GM21825 (cell line): ENCODE results near the gene LRP10.
"Not testable (repeated sequence)": the region's sequence is repeated elsewhere in the genome, so short reads cannot be mapped to it uniquely, and the experiment has no call there.

Experiments
- ATAC-seq: cut with Tn5 transposase; IDR thresholded peaks from one replicate; pipeline ENCODE4 v1.9.1; 2021; ENCODE audit warnings: mild to moderate bottlenecking, moderate library complexity; ENCODE audit not compliant: unreplicated experiment

LRP10 gene

DNA sequence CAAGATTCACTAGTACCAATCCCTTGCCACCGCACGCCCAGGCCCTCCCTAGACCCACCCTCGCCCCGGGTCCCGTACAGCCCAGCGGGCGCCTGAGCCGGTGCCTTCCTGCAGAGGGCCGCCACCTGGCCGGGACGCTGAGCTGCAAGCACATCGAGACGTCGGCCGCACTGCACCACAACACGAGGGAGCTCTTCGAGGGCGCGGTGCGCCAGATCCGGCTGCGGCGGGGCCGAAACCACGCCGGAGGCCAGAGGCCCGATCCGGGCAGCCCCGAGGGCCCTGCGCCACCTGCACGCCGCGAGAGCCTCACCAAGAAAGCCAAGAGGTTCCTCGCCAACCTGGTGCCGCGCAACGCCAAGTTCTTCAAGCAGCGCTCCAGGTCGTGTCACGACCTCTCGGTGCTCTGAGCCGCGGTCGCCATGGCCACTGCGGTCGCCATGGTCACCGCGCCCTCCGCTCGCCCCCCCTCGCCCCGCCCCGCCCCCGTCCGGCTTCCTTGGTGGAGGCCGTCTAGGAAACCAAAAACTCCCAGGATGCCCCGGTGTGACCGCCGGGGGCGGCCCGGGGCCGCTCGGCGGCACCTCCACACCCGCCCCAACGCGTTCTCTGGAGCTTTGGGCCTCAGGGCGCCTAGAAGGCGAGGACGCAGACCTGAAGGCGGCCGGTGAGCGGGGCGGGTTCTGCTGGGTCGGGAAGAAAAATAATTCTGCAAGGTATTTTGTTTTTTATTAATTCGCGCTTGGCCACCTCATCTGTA, 15.1 kb downstream of the LRP10 start:
- peak; percentile 42 for ATAC-seq

- ATAC-seq: peak; percentile 38
Observed at GRCh38 chr14:22887260-22887989, 15.9 kb downstream of the LRP10 start.

DNA sequence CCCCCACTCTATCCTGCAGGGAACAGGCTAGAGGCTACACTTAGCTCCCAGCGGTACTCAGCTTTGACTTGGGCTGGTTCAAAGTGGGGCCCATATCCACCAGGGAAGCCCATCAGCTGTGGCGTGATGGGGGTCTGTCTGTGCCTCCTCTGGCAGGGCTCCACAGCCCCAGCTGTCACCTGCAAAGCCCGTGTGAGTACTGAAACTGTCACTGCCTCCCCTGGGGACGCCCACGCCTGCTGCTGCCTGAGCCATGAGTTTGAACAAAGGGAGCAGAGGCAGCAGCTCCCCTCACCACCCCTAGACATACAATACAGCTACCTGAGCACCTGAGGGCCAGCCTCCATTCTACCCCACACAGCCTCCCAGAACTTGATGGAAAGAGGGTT, 16.4 kb downstream of the LRP10 start:
- peak; percentile 38 for ATAC-seq

DNA sequence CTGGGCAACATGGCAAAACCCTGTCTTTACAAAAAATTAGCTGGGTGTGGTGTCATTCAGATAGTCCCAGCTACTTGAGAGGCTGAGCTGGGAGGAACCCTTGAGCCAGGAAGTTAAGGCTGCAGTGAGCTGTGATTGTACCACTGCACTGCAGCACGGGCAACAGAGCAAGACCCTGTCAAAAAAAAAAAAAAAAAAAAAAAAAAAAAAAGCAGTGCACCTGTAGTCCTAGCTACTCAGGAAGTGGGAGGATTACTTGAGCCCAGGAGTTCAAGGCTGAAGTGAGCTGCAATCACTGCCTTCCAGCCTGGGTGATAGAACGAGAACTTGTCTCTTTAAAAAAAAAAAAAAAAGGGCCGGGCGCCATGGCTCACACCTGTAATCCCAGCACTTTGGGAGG, 17.1 kb downstream of the LRP10 start:
- ATAC-seq: no peak

- no peak for ATAC-seq
Observed at GRCh38 chr14:22890416-22890815, 18.9 kb downstream of the LRP10 start.

DNA sequence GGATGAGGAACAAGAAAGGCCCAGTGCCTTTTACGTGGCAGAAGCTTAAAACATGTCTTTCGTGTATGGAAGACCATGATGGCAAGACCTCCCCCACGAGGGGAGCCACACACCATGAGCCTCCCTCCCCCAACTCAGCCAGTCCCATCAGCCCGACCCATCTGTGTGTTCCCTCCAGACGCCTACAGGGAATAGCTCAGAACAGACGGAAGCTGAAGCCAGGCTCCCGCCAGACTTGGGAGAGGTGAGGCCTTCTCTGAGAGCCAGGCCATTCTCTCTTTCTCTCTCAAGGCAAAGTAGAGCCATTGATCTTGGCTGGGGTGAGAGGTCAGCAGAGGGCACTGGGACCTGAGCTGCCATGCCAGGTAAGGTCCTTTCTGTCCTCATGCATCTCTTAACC, 20.9 kb downstream of the LRP10 start:
- no peak for ATAC-seq

DNA sequence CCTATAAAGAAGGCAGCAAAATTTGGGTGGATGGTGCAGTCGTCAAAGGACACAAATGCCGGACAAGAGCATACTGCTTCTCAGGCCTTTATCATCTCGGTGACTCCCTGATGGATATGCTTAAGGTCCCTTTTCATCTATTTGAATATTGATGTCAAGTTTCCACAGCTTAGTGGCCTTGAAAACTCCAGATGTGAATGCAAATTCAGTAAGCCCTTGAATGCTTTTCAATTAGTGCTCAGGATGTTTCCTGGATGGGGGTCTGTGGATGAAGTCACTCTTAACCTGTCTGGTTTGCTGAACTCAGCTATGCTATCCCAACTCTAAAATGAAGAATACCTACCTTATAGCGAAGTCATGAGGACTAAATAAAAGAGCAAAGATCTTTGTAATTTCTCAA, 22.2 kb downstream of the LRP10 start:
- no peak for ATAC-seq

- no peak for ATAC-seq
Observed at GRCh38 chr14:22895402-22895801, 23.9 kb downstream of the LRP10 start.

DNA sequence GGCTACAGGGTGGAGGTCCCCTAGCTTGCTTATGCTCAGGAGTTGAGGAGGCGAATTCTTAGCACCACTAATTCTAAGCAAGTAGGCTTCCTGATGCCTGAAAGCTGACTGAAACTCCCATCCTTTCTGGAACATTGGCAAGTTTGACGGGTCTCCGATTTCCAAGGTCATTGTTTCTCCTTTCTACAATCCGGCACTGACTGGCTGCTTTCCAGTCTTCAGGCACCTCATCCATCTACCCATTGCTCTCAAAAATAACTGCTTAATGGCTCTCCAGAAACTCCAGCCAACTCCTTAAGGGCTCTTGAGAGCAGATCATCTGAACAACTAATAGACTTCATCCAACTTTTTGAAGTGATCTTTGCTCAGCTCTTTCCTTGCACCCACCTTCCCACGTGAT, 24.8 kb downstream of the LRP10 start:
- no peak for ATAC-seq

DNA sequence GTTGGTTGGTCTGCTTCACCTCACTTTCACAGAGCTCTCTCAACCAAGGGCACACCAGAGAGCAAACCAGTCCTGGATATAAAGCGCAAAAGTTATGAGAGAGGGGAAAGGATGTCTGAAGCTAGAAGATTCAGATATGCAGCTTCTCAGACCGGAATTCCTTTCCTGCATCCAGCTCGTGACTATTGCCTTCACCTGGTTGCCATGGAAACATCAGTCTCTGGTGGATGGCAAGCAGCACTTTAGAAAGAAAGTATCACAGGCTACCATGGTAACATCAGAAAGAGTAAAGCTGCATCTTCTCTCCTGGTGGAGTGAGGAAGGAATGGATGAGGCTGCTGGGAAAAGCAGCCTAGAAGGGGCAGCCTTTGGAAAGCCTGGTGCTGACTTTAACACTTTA, 25.2 kb downstream of the LRP10 start:
- ATAC-seq: no peak

DNA sequence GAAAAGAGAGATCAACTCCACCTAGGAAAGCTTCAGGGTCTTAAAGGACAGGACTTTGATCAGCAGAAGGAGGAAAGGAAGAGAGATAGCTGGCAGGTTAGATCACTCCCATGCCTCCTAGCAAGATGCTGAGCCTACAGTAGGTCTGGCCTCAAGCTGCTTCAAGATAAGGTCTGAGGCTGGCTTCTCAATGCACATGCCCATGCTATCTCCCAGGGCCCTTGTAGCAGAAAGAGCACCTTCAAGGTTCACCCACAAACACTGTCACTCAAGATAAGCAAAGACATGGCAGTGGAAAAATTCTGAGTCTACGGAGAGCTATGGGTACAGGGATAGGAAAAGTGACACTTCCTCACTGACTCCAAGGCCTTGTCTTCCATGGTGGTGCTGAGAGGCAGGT, 25.8 kb downstream of the LRP10 start:
- no peak for ATAC-seq

- ATAC-seq: no peak
Observed at GRCh38 chr14:22898302-22899090, 27.0 kb downstream of the LRP10 start.

- ATAC-seq: no peak
Observed at GRCh38 chr14:22900081-22900799, 28.7 kb downstream of the LRP10 start.

DNA sequence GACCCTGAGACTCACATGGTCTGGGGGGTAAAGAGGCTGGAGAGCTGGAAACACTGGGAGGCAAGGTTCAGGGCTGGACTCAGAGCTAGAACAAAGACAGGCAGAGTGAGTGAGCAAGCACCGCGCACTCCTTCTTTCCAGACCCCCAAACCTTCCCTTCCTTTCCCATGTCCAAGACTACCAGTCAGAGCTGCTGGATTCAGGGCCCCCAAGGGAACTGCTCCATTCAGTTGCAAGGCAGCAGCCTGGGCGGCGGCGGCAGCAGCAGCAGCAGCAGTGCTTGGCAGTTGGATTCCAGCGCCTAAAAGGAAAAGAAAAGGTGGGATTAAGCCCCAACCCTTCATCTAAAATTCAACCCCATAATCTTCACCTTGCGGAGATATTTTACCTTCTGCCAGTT, 30.3 kb downstream of the LRP10 start:
- ATAC-seq: no peak

DNA sequence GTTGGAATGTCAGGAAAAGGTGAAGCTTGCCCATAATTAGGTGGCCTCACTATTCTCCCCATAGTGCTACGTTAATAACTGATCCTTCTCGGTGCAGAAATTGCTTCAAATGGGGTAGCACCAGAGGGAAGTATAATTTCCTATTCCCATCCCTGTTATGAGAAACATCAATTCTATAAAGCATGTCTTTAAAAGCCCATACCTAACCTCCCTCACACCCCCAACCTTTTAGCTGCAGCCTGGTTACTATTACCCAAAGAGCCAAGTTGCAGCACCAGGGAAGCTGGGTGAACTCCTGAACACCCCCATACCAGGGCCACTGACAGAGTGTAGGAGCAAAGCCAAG, 32.2 kb downstream of the LRP10 start:
- ATAC-seq: no peak

GRCh38 chr14:22905627-22906026, 34.1 kb downstream of the LRP10 start:
- no peak for ATAC-seq

DNA sequence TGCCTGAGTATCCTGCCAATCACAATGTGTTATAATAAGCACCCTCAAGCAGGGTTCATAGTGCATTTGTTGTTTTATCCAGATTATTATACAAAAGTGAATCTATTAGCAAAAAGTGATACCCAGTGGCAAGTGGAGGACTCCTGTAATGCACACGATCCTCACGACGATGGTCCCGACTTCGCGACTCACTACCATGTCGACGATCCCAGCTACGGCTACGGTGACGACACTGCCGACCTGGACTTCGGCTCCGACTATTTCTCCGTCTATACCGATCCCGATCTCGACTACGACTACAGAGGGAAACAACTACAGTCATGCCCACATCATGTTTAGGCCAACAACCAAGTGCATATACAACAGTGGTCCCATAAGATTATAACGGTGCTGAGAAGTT, 34.5 kb downstream of the LRP10 start:
- ATAC-seq: no peak

- ATAC-seq: no peak
Observed at GRCh38 chr14:22907429-22907828, 35.9 kb downstream of the LRP10 start.

DNA sequence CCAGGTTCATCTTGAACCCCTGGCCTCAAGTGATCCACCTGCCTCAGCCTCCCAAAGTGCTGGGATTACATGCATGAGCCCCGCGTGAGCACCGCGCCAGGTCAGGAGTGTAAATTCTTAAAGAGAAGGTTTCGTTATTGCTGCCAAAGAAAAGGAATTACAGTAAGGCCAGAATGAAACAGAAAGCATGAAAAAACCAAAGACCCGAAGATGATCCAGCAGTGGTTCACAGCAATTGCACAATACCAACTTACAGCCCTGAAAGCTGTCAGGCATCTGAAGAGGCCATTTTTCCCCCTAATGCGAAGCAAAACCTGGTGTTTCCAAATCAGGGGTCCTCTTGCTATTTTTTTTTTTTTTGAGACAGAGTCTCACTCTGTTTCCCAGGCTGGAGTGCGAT, 37.1 kb downstream of the LRP10 start:
- no peak for ATAC-seq

GRCh38 chr14:22910916-22911315, 39.4 kb downstream of the LRP10 start:
- ATAC-seq: no peak

GRCh38 chr14:22914836-22915235, 43.3 kb downstream of the LRP10 start:
- not testable (repeated sequence) for ATAC-seq
